GM21737 (cell line): ENCODE results near the gene FBXW4.

Experiments used
- ATAC-seq: cut with Tn5 transposase; IDR thresholded peaks from one replicate; pipeline ENCODE4 v1.9.1; 2021; ENCODE audit warnings: mild to moderate bottlenecking, moderate library complexity; ENCODE audit not compliant: unreplicated experiment

The FBXW4 gene

GRCh38 chr10:101694674-101695403 is at the start of gene FBXW4:
TSS of gene FBXW4 (minus strand) at chr10:101695170. CDS start at chr10:101695105, 65 bp downstream.
- peak; percentile 69 for ATAC-seq

GRCh38 chr10:101744267-101744666 is 49.3 kb upstream of the FBXW4 start:
- ATAC-seq: no peak

- ATAC-seq: no peak
These were observed 47.0 kb upstream of the FBXW4 start for GRCh38 chr10:101741938-101742337.

- no peak for ATAC-seq
These were observed 41.7 kb upstream of the FBXW4 start for GRCh38 chr10:101736666-101737065.

- no peak for ATAC-seq
These were observed 37.1 kb upstream of the FBXW4 start for GRCh38 chr10:101732096-101732495.

- no peak for ATAC-seq
These were observed 31.1 kb upstream of the FBXW4 start for GRCh38 chr10:101726115-101726387.

GRCh38 chr10:101725296-101726114 is 30.5 kb upstream of the FBXW4 start:
- ATAC-seq: no peak

GRCh38 chr10:101724446-101724845 is 29.5 kb upstream of the FBXW4 start:
- ATAC-seq: no peak

GRCh38 chr10:101723176-101723575 is 28.2 kb upstream of the FBXW4 start:
- no peak for ATAC-seq

- no peak for ATAC-seq
These were observed 26.8 kb upstream of the FBXW4 start for GRCh38 chr10:101721806-101722205.

GRCh38 chr10:101720606-101721230 is 25.7 kb upstream of the FBXW4 start:
- no peak for ATAC-seq

- ATAC-seq: no peak
These were observed 23.8 kb upstream of the FBXW4 start for GRCh38 chr10:101718690-101719275.

- ATAC-seq: no peak
These were observed 22.1 kb upstream of the FBXW4 start for GRCh38 chr10:101716891-101717659.

GRCh38 chr10:101712997-101713396 is 18.0 kb upstream of the FBXW4 start:
- ATAC-seq: no peak

- no peak for ATAC-seq
These were observed 15.8 kb upstream of the FBXW4 start for GRCh38 chr10:101710793-101711192.

GRCh38 chr10:101710059-101710695 is 15.2 kb upstream of the FBXW4 start:
- no peak for ATAC-seq

- ATAC-seq: no peak
These were observed 14.5 kb upstream of the FBXW4 start for GRCh38 chr10:101709359-101710058.

GRCh38 chr10:101708870-101709269 is 13.9 kb upstream of the FBXW4 start:
- ATAC-seq: no peak

GRCh38 chr10:101708073-101708472 is 13.1 kb upstream of the FBXW4 start:
- ATAC-seq: no peak

- ATAC-seq: no peak
These were observed 9.4 kb upstream of the FBXW4 start for GRCh38 chr10:101704331-101704730.
